ENCODE measurements around the gene SPHK2.

GRCh38 chr19:48650974-48651682 lies 31.8 kb downstream of the SPHK2 start:
- TF ChIP-seq, protein P1, sequence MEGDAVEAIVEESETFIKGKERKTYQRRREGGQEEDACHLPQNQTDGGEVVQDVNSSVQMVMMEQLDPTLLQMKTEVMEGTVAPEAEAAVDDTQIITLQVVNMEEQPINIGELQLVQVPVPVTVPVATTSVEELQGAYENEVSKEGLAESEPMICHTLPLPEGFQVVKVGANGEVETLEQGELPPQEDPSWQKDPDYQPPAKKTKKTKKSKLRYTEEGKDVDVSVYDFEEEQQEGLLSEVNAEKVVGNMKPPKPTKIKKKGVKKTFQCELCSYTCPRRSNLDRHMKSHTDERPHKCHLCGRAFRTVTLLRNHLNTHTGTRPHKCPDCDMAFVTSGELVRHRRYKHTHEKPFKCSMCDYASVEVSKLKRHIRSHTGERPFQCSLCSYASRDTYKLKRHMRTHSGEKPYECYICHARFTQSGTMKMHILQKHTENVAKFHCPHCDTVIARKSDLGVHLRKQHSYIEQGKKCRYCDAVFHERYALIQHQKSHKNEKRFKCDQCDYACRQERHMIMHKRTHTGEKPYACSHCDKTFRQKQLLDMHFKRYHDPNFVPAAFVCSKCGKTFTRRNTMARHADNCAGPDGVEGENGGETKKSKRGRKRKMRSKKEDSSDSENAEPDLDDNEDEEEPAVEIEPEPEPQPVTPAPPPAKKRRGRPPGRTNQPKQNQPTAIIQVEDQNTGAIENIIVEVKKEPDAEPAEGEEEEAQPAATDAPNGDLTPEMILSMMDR (IDR thresholded peaks at IDR 0.05), result no peak
- no peak for TF ChIP-seq EP300 (IDR thresholded peaks at IDR 0.05)
- no peak for TF ChIP-seq POLR2A (IDR thresholded peaks at IDR 0.05)

All from ovary (tissue), 3 donors.